Panc1 (cell line): ENCODE data around the gene LSM12. TPM values are rescaled to one million over a fixed set of nuclear protein-coding genes. Genes with fewer than 3 reads are reported as not detected.

Experiments used
- ATAC-seq: fragments of 200-7000 bp; cut with Tn5 transposase; 2 replicates; pipeline ENCODE4 v1.9.1; 2020; ENCODE audit warnings: mild to moderate bottlenecking, moderate library complexity
- BruUV-seq: library from RNA; stranded (reverse); fragments of 400-500 nt; replicated peaks from 2 replicates; lab custom pipeline; 2021; lab: Mats Ljungman, UMichigan
- CTCF ChIA-PET: fragments of 300-600 bp; sonication (Branson Sonifier 250); formaldehyde crosslinking; loops from one replicate; lab custom pipeline; 2022; ENCODE audit warnings: antibody characterized with exemption; lab: Charles Lee
- POLR2A ChIA-PET: fragments of 300-600 bp; sonication (Branson Sonifier 250); formaldehyde crosslinking; loops from one replicate; lab custom pipeline; 2022; ENCODE audit warnings: antibody characterized with exemption; lab: Charles Lee
- DNase-seq: peaks from one replicate; pipeline ENCODE4 v3.0.0-alpha.2; 2010; ENCODE audit warnings: low read depth, low spot score
- H3K27ac ChIP-seq: 2 replicates; pipeline ENCODE4 v1.5.1; 2011; ENCODE audit warnings: mild to moderate bottlenecking, low read length, inconsistent platforms
- H3K27me3 ChIP-seq: fragments of 200-500 bp; sonication (Bioruptor generic); 2 replicates; pipeline ENCODE4 v1.6.0; 2014; ENCODE audit warnings: low read length, inconsistent platforms; ENCODE audit not compliant: control insufficient read depth, insufficient read depth
- H3K36me3 ChIP-seq: fragments of 200-500 bp; sonication (Bioruptor generic); 2 replicates; pipeline ENCODE4 v1.5.1; 2014; ENCODE audit warnings: inconsistent platforms, mild to moderate bottlenecking, low read length, moderate library complexity; ENCODE audit not compliant: control insufficient read depth, insufficient read depth
- H3K4me1 ChIP-seq: 2 replicates; pipeline ENCODE4 v1.5.1; 2011; ENCODE audit warnings: inconsistent platforms, mild to moderate bottlenecking, low read length, moderate library complexity; ENCODE audit not compliant: control insufficient read depth, insufficient read depth
- H3K4me3 ChIP-seq, 2 experiments: 2 replicates each; pipeline ENCODE4 v1.5.1; 2011 to 2012; ENCODE audit warnings: low read depth in 2 of 2, low read length in 2 of 2, mild to moderate bottlenecking in 2 of 2, inconsistent platforms in 1 of 2, moderate library complexity in 1 of 2
- H3K9me3 ChIP-seq: fragments of 200-500 bp; sonication (Bioruptor generic); 2 replicates; pipeline ENCODE4 v1.5.1; 2014; ENCODE audit warnings: low read depth, mild to moderate bottlenecking, inconsistent platforms, low read length, moderate library complexity; ENCODE audit not compliant: control insufficient read depth, insufficient read depth
- CTCF ChIP-seq: fragments of 450-650 bp; IDR thresholded peaks from 2 replicates; pipeline ENCODE4 v1.5.1; 2017; ENCODE audit warnings: mild to moderate bottlenecking
- POLR2AphosphoS5 ChIP-seq: IDR thresholded peaks from 2 replicates; pipeline ENCODE4 v1.6.1; 2012; ENCODE audit warnings: mild to moderate bottlenecking, low read depth, low read length, moderate library complexity
- REST ChIP-seq, 2 experiments: IDR thresholded peaks; 2 replicates each; pipeline ENCODE4 v1.6.1; 2011 to 2012; ENCODE audit warnings: low read depth in 2 of 2, control low read depth in 1 of 2, low read length in 1 of 2, mild to moderate bottlenecking in 1 of 2, moderate library complexity in 1 of 2; ENCODE audit not compliant: insufficient read depth in 1 of 2
- SIN3A ChIP-seq: IDR thresholded peaks from 2 replicates; pipeline ENCODE4 v1.6.1; 2012; ENCODE audit warnings: low read depth, mild to moderate bottlenecking, low read length, moderate library complexity, borderline replicate concordance; ENCODE audit not compliant: insufficient read depth
- TCF7L2 ChIP-seq: IDR thresholded peaks from 2 replicates; pipeline ENCODE4 v1.6.1; 2011; ENCODE audit warnings: mild to moderate bottlenecking, low read depth, low read length, inconsistent platforms
- in situ Hi-C: cut with HindIII; loops from 2 replicates; pipeline ENCODE4 v1.10.0; 2016; ENCODE audit warnings: low sequenced_read_pairs, low pct_unique_long_range_greater_than_20kb
- intact Hi-C: fragments of 100-400 bp; cut with micrococcal nuclease; formaldehyde crosslinking; loops from one replicate; pipeline ENCODE4 v1.10.0; 2022; ENCODE audit not compliant: unreplicated experiment
- total RNA-seq: library from RNA; stranded (reverse); gene quantifications from one replicate; pipeline ENCODE4 v1.2.1, GENCODE V29; 2021; ENCODE audit not compliant: unreplicated experiment

The LSM12 gene
- total RNA-seq, 1 experiment from 2014 or later: 73.0 TPM

- no peak for DNase-seq
- TF ChIP-seq REST (IDR thresholded peaks at IDR 0.05; ENCODE audit: insufficient read depth in 1 of 2, low read depth in 2 of 2, low read length in 1 of 2): no peak
- no peak for TF ChIP-seq CTCF
- no peak for TF ChIP-seq TCF7L2
- TF ChIP-seq POLR2AphosphoS5: no peak
- TF ChIP-seq SIN3A: no peak
- no peaks in the 10 kb centered on the region for H3K27me3 ChIP-seq
- no peaks in the 10 kb centered on the region for H3K9me3 ChIP-seq
- ATAC-seq: no peak
- POLR2A ChIA-PET: no interaction called here
- in situ Hi-C loops: no loop called here
- H3K4me3 ChIP-seq: no peak overlapping the region
- no TSS peak for BruUV-seq
- H3K36me3 ChIP-seq: peaks cover 9% of the 10 kb centered on the region
- CTCF ChIA-PET: no interaction called here
- intact Hi-C loops: no loop called here
- H3K4me1 ChIP-seq: peaks cover 8% of the 10 kb centered on the region
- no peak overlapping the region for H3K27ac ChIP-seq
Observed at GRCh38 chr17:44062871-44063270, 3.6 kb downstream of the LSM12 start.

GRCh38 chr17:44061446-44061845 is 5.0 kb downstream of the LSM12 start:
- TF ChIP-seq POLR2AphosphoS5 (no peak), CTCF (no peak), REST (IDR thresholded peaks at IDR 0.05; ENCODE audit: insufficient read depth in 1 of 2, low read depth in 2 of 2, low read length in 1 of 2) (no peak), TCF7L2 (no peak), SIN3A (no peak)
- in situ Hi-C loops: no loop called here
- H3K4me1 ChIP-seq: no peaks in the 10 kb centered on the region
- intact Hi-C loops: no loop called here
- H3K9me3 ChIP-seq: no peaks in the 10 kb centered on the region
- no peaks in the 10 kb centered on the region for H3K27me3 ChIP-seq
- no peak overlapping the region for H3K4me3 ChIP-seq
- DNase-seq: no peak
- POLR2A ChIA-PET: no interaction called here
- ATAC-seq: no peak
- H3K36me3 ChIP-seq: peaks cover 9% of the 10 kb centered on the region
- no peak overlapping the region for H3K27ac ChIP-seq
- no TSS peak for BruUV-seq
- CTCF ChIA-PET: no interaction called here
